OCI-LY3 (cell line): ENCODE data around the gene CARD16.

Experiments
- H2AFZ ChIP-seq: fragments of 200-600, 300-600 bp; shearing (Covaris generic); 2 replicates; pipeline ENCODE4 v1.6.0; 2014; ENCODE audit warnings: antibody characterized with exemption, low read depth, low read length
- H3K27ac ChIP-seq: fragments of 200-600, 300-600 bp; sonication (generic); 2 replicates; pipeline ENCODE4 v1.5.1; 2014; ENCODE audit warnings: mild to moderate bottlenecking, low read length, moderate library complexity, mixed read lengths
- H3K27me3 ChIP-seq: fragments of 200-600, 300-600 bp; sonication (generic); 2 replicates; pipeline ENCODE4 v1.6.1; 2014; ENCODE audit warnings: low read depth, low read length, mixed read lengths
- H3K36me3 ChIP-seq: fragments of 200-600, 300-600 bp; sonication (generic); replicated peaks from 2 replicates; pipeline ENCODE3; 2014; ENCODE audit warnings: low read depth, low read length, mixed read lengths
- H3K4me1 ChIP-seq: fragments of 300-600, 200-600 bp; sonication (generic); 2 replicates; pipeline ENCODE4 v1.6.1; 2014; ENCODE audit warnings: low read length, mixed read lengths
- H3K4me2 ChIP-seq: fragments of 200-600, 300-600 bp; sonication (generic); 2 replicates; pipeline ENCODE4 v1.6.1; 2014; ENCODE audit warnings: low read length, mixed read lengths
- H3K4me3 ChIP-seq: fragments of 300-600, 200-600 bp; sonication (generic); 2 replicates; pipeline ENCODE4 v1.5.1; 2014; ENCODE audit warnings: antibody characterized with exemption, mild to moderate bottlenecking, low read length, moderate library complexity
- H3K79me2 ChIP-seq: fragments of 300-600, 200-600 bp; shearing (Covaris generic); 2 replicates; pipeline ENCODE4 v1.6.1; 2014; ENCODE audit warnings: mild to moderate bottlenecking, low read length, mixed read lengths
- H3K9ac ChIP-seq: fragments of 300-600, 200-600 bp; shearing (Covaris generic); 2 replicates; pipeline ENCODE4 v1.6.0; 2014; ENCODE audit warnings: mild to moderate bottlenecking, low read length, moderate library complexity
- H3K9me3 ChIP-seq: fragments of 200-600, 300-600 bp; shearing (Covaris generic); 2 replicates; pipeline ENCODE4 v1.6.1; 2014; ENCODE audit warnings: low read length, mixed read lengths; ENCODE audit not compliant: insufficient read depth
- H4K20me1 ChIP-seq: fragments of 200-600, 300-600 bp; sonication (generic); 2 replicates; pipeline ENCODE4 v1.6.1; 2016; ENCODE audit warnings: low read length, mixed read lengths; ENCODE audit not compliant: insufficient read depth
- CTCF ChIP-seq: fragments of 200-600, 300-600 bp; sonication (generic); IDR thresholded peaks from 2 replicates; pipeline ENCODE4 v1.5.1; 2014; ENCODE audit warnings: antibody characterized with exemption, low read length, low read depth
- EZH2phosphoT487 ChIP-seq: fragments of 200-600 bp; shearing (Covaris generic); IDR thresholded peaks from 2 replicates; pipeline ENCODE4 v1.6.1; 2018; ENCODE audit warnings: antibody characterized with exemption, mixed run types, low read depth

CARD16 gene

GRCh38 chr11:105023003-105023402 is 22.1 kb downstream of the CARD16 start, which contains the start of gene CASP5:
CASP5 (minus strand) TSS chr11:105023168; CDS start chr11:105023136, 32 bp downstream.
- H3K79me2 ChIP-seq = no peaks in the 10 kb centered on the region
- H2AFZ ChIP-seq = no peak within 1 kb of the TSS
- no peak within 1 kb of the TSS for H3K27ac ChIP-seq
- H3K27me3 ChIP-seq = no peaks in the 10 kb centered on the region
- H3K36me3 ChIP-seq = no peaks in the 10 kb centered on the region
- H3K4me1 ChIP-seq = no peaks in the 10 kb centered on the region
- H4K20me1 ChIP-seq = no peaks in the 10 kb centered on the region
- no peak within 1 kb of the TSS for H3K9ac ChIP-seq
- TF ChIP-seq EZH2phosphoT487 (no peak), CTCF (no peak)
- no peak within 1 kb of the TSS for H3K4me3 ChIP-seq
- no peak within 1 kb of the TSS for H3K4me2 ChIP-seq
- H3K9me3 ChIP-seq = no peaks in the 10 kb centered on the region

- no peaks in the 10 kb centered on the region for H3K79me2 ChIP-seq
- no peaks in the 10 kb centered on the region for H3K36me3 ChIP-seq
- H3K27me3 ChIP-seq = no peaks in the 10 kb centered on the region
- TF ChIP-seq EZH2phosphoT487 (no peak), CTCF (no peak)
- no peak overlapping the region for H3K4me2 ChIP-seq
- no peak overlapping the region for H3K27ac ChIP-seq
- H3K9me3 ChIP-seq = no peaks in the 10 kb centered on the region
- H3K4me1 ChIP-seq = no peaks in the 10 kb centered on the region
- H3K9ac ChIP-seq = no peak overlapping the region
- no peak overlapping the region for H3K4me3 ChIP-seq
- no peak overlapping the region for H2AFZ ChIP-seq
- no peaks in the 10 kb centered on the region for H4K20me1 ChIP-seq
Measured at GRCh38 chr11:105022527-105022926, 22.6 kb downstream of the CARD16 start.

GRCh38 chr11:105007463-105007862 is 37.7 kb downstream of the CARD16 start:
- H3K4me2 ChIP-seq = no peak overlapping the region

GRCh38 chr11:105005451-105005845 is 39.7 kb downstream of the CARD16 start:
- H3K4me2 ChIP-seq = no peak overlapping the region
- TF ChIP-seq CTCF (no peak), EZH2phosphoT487 (no peak)
- no peaks in the 10 kb centered on the region for H3K27me3 ChIP-seq
- no peak overlapping the region for H3K4me3 ChIP-seq
- H3K9me3 ChIP-seq = no peaks in the 10 kb centered on the region
- H4K20me1 ChIP-seq = no peaks in the 10 kb centered on the region
- H2AFZ ChIP-seq = no peak overlapping the region
- H3K79me2 ChIP-seq = no peaks in the 10 kb centered on the region
- no peaks in the 10 kb centered on the region for H3K36me3 ChIP-seq
- no peak overlapping the region for H3K27ac ChIP-seq
- no peak overlapping the region for H3K9ac ChIP-seq
- no peaks in the 10 kb centered on the region for H3K4me1 ChIP-seq

More at GRCh38 chr11:105007463-105007862, 37.7 kb downstream of the CARD16 start:
- Histone ChIP-seq H4K20me1 (no peaks in the 10 kb centered on the region), H3K4me3 (no peak overlapping the region), H3K27ac (no peak overlapping the region), H3K36me3 (no peaks in the 10 kb centered on the region), H3K9me3 (no peaks in the 10 kb centered on the region), H3K9ac (no peak overlapping the region), H3K4me1 (no peaks in the 10 kb centered on the region), H2AFZ (no peak overlapping the region), H3K27me3 (no peaks in the 10 kb centered on the region), H3K79me2 (no peaks in the 10 kb centered on the region)
- no peak for TF ChIP-seq EZH2phosphoT487
- no peak for TF ChIP-seq CTCF
